BLaER1 (cell line): Measurements from ENCODE around the gene MAEA.
A peak's percentile ranks its signal among the peaks of the same experiment; 100 is the strongest.

Experiments used
- H3K27ac ChIP-seq: shearing (Covaris generic); formaldehyde crosslinking; 2 replicates; pipeline ENCODE4 v1.8.1; 2022
- H3K27me3 ChIP-seq: shearing (Covaris generic); formaldehyde crosslinking; 2 replicates; pipeline ENCODE4 v1.8.1; 2022
- H3K36me3 ChIP-seq: shearing (Covaris generic); formaldehyde crosslinking; 2 replicates; pipeline ENCODE4 v1.8.1; 2022
- H3K4me1 ChIP-seq: shearing (Covaris generic); formaldehyde crosslinking; 2 replicates; pipeline ENCODE4 v1.8.1; 2022
- H3K4me2 ChIP-seq: shearing (Covaris generic); formaldehyde crosslinking; 2 replicates; pipeline ENCODE4 v1.8.1; 2022
- H3K4me3 ChIP-seq: shearing (Covaris generic); formaldehyde crosslinking; 2 replicates; pipeline ENCODE4 v1.8.1; 2022
- H3K9ac ChIP-seq: shearing (Covaris generic); formaldehyde crosslinking; 2 replicates; pipeline ENCODE4 v1.8.1; 2022
- H3K9me3 ChIP-seq: shearing (Covaris generic); formaldehyde crosslinking; 2 replicates; pipeline ENCODE4 v1.8.1; 2022
- H4K20me1 ChIP-seq: shearing (Covaris generic); formaldehyde crosslinking; 2 replicates; pipeline ENCODE4 v1.8.1; 2022
- Cebpa-rat ChIP-seq: shearing (Covaris generic); IDR thresholded peaks from 2 replicates; pipeline ENCODE4 v1.8.1; 2022

The MAEA gene

GRCh38 chr4:1289207-1290164, at the start of gene MAEA:
MAEA (plus strand) TSS chr4:1289891; CDS start chr4:1289914, 23 bp downstream.
- peak within 1 kb of the TSS; percentile 99 for H3K4me2 ChIP-seq
- H4K20me1 ChIP-seq: peaks cover 46% of the 10 kb centered on the region
- H3K27ac ChIP-seq: peak within 1 kb of the TSS; percentile 95
- peak within 1 kb of the TSS; percentile 97 for H3K4me3 ChIP-seq
- peak within 1 kb of the TSS; percentile 96 for H3K9ac ChIP-seq
- peaks cover 49% of the 10 kb centered on the region for H3K4me1 ChIP-seq
- TF ChIP-seq Cebpa-rat: no peak
- H3K36me3 ChIP-seq: peaks cover 22% of the 10 kb centered on the region
- peaks cover 30% of the 10 kb centered on the region for H3K9me3 ChIP-seq
- H3K27me3 ChIP-seq: no peaks in the 10 kb centered on the region

GRCh38 chr4:1239950-1240307, 49.8 kb upstream of the MAEA start:
- H3K4me3 ChIP-seq: no peak overlapping the region
- no peak overlapping the region for H3K4me2 ChIP-seq
- peaks cover 100% of the 10 kb centered on the region for H4K20me1 ChIP-seq
- H3K4me1 ChIP-seq: peaks cover 28% of the 10 kb centered on the region
- H3K36me3 ChIP-seq: peaks cover 89% of the 10 kb centered on the region
- H3K27me3 ChIP-seq: no peaks in the 10 kb centered on the region
- no peak overlapping the region for H3K9ac ChIP-seq
- no peaks in the 10 kb centered on the region for H3K9me3 ChIP-seq
- TF ChIP-seq Cebpa-rat: no peak
- H3K27ac ChIP-seq: no peak overlapping the region

GRCh38 chr4:1240721-1241465, 48.8 kb upstream of the MAEA start:
- peaks cover 38% of the 10 kb centered on the region for H3K4me1 ChIP-seq
- H3K9me3 ChIP-seq: no peaks in the 10 kb centered on the region
- H3K4me3 ChIP-seq: no peak overlapping the region
- H3K9ac ChIP-seq: no peak overlapping the region
- no peaks in the 10 kb centered on the region for H3K27me3 ChIP-seq
- no peak overlapping the region for H3K4me2 ChIP-seq
- H4K20me1 ChIP-seq: peaks cover 100% of the 10 kb centered on the region
- H3K27ac ChIP-seq: 0 out of 2 replicates have a peak overlapping the region, but pooled peaks have one; percentile 22
- no peak for TF ChIP-seq Cebpa-rat
- peaks cover 84% of the 10 kb centered on the region for H3K36me3 ChIP-seq

GRCh38 chr4:1241466-1241935, 48.2 kb upstream of the MAEA start:
- peaks cover 78% of the 10 kb centered on the region for H3K36me3 ChIP-seq
- no peak for TF ChIP-seq Cebpa-rat
- H3K9me3 ChIP-seq: no peaks in the 10 kb centered on the region
- no peaks in the 10 kb centered on the region for H3K27me3 ChIP-seq
- H3K4me2 ChIP-seq: no peak overlapping the region
- H3K27ac ChIP-seq: no peak overlapping the region
- no peak overlapping the region for H3K4me3 ChIP-seq
- no peak overlapping the region for H3K9ac ChIP-seq
- peaks cover 44% of the 10 kb centered on the region for H3K4me1 ChIP-seq
- peaks cover 100% of the 10 kb centered on the region for H4K20me1 ChIP-seq

GRCh38 chr4:1241936-1242505, 47.7 kb upstream of the MAEA start:
- Histone ChIP-seq H4K20me1 (peaks cover 100% of the 10 kb centered on the region), H3K9me3 (no peaks in the 10 kb centered on the region), H3K36me3 (peaks cover 73% of the 10 kb centered on the region), H3K4me1 (peaks cover 49% of the 10 kb centered on the region), H3K4me3 (no peak overlapping the region), H3K4me2 (no peak overlapping the region), H3K27me3 (no peaks in the 10 kb centered on the region), H3K9ac (no peak overlapping the region), H3K27ac (peak overlapping the region; percentile 35; the same call in 1 of the 2 replicates)
- TF ChIP-seq Cebpa-rat: no peak

GRCh38 chr4:1242506-1243450, 46.9 kb upstream of the MAEA start:
- Histone ChIP-seq H3K9ac (peak overlapping the region; percentile 40; the same call in 1 of the 2 replicates), H3K27me3 (no peaks in the 10 kb centered on the region), H3K4me3 (no peak overlapping the region; the same call in 1 of the 2 replicates), H3K4me1 (peaks cover 53% of the 10 kb centered on the region), H3K27ac (peak overlapping the region; percentile 71), H3K9me3 (no peaks in the 10 kb centered on the region), H3K36me3 (peaks cover 65% of the 10 kb centered on the region), H4K20me1 (peaks cover 100% of the 10 kb centered on the region), H3K4me2 (peak overlapping the region; percentile 99)
- no peak for TF ChIP-seq Cebpa-rat

GRCh38 chr4:1243451-1244080, 46.1 kb upstream of the MAEA start:
- H4K20me1 ChIP-seq: peaks cover 95% of the 10 kb centered on the region
- H3K4me3 ChIP-seq: peak overlapping the region; percentile 3; the same call in 1 of the 2 replicates
- peak overlapping the region; percentile 71 for H3K27ac ChIP-seq
- H3K9me3 ChIP-seq: no peaks in the 10 kb centered on the region
- H3K36me3 ChIP-seq: peaks cover 57% of the 10 kb centered on the region
- no peak for TF ChIP-seq Cebpa-rat
- peaks cover 53% of the 10 kb centered on the region for H3K4me1 ChIP-seq
- peak overlapping the region; percentile 40; the same call in 1 of the 2 replicates for H3K9ac ChIP-seq
- H3K27me3 ChIP-seq: no peaks in the 10 kb centered on the region
- H3K4me2 ChIP-seq: peak overlapping the region; percentile 99
